ENCODE data around the gene PXDN.

PXDN gene

GRCh38 chr2:1586923-1587840 is 157.1 kb downstream of the PXDN start:
- DNase-seq (ENCODE audit: low read depth in 1 of 2, low spot score in 1 of 2), result no peak

DNA sequence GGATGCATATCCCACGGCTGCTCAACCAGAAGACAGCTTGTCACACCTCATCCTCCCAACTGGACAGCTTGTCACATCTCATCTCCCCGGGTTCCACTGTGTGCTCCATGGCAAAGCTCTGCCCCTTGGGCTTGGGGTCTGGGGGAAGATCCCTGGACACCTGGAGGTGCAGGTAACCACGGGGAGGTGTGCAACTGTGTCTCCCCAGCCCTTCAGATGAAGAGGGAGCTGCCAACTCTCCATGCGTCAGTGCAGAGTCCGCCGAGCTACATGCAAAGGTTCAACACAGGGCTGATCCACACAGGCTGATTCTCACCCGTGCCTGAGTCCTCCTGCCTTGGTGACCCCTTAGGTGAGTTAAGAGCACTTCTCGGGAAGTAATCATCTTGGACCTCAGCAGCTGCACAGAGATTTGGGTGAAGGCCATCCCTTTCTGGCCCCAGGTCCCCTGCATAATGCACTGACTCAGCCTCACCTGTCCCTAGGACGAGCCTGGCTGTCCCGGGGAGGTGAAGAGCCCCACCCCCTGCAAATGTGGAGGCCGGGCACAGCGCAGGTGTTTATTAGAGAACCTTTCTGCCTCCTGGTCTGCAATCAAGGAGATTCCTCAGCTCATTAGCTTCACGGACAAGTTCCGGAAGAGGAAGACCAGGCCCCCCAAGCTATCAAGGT is 157.9 kb downstream of the PXDN start:
- DNase-seq (ENCODE audit: low read depth in 1 of 2, low spot score in 1 of 2), result no peak

- DNase-seq (ENCODE audit: low read depth in 1 of 2, low spot score in 1 of 2), result no peak
Observed at GRCh38 chr2:1585635-1586034, 158.7 kb downstream of the PXDN start.

- DNase-seq (ENCODE audit: low read depth in 1 of 2, low spot score in 1 of 2), result no peak
Observed at GRCh38 chr2:1584691-1585485, 159.4 kb downstream of the PXDN start.

DNA sequence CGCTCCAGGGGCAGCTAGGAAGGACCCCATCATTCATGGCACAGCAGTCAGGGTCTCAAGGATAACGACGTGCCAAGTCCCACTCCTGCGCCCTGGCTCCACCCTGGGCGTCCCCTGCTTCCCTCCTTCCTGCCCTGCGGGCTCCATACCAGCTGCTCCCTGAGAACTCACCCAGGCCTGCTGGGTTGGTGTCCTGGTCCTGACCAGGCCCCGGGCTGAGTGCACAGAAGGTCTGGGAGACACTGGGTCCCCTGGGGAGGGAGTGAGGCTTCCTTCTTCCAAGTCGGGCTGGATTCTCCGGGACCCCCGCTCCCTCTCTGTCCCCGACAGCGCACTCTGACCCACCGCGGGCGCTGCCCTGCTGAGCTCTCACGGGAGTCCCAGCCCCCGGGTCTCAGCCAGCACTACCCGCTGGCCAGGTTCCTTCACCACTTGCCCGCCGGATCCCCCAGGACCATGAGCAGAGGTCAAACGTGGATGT is 160.2 kb downstream of the PXDN start:
- no peak for DNase-seq (ENCODE audit: low read depth in 1 of 2, low spot score in 1 of 2)

DNA sequence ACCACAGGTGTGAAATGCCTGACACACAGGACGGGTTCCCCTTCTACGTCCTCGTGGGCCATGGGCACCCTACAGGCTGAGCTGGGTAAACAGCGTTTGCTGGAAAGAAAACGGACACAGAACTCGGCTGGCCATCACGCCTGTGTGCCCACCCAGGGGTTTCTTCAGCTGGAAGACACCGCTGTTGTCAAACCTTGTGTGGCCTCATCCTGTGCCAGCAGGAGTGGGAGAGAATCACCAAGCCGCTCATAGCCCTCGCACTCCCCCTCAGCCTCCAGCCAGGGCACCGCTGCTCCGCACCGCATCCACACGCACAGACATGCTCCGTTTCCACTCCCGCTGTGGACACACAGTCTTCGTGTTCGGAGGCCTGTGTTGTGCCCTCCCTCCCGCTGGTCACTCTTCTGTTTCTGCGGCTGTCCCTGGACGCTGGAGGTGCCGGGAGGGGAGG is 161.4 kb downstream of the PXDN start:
- DNase-seq (ENCODE audit: low read depth in 1 of 2, low spot score in 1 of 2), result no peak

DNA sequence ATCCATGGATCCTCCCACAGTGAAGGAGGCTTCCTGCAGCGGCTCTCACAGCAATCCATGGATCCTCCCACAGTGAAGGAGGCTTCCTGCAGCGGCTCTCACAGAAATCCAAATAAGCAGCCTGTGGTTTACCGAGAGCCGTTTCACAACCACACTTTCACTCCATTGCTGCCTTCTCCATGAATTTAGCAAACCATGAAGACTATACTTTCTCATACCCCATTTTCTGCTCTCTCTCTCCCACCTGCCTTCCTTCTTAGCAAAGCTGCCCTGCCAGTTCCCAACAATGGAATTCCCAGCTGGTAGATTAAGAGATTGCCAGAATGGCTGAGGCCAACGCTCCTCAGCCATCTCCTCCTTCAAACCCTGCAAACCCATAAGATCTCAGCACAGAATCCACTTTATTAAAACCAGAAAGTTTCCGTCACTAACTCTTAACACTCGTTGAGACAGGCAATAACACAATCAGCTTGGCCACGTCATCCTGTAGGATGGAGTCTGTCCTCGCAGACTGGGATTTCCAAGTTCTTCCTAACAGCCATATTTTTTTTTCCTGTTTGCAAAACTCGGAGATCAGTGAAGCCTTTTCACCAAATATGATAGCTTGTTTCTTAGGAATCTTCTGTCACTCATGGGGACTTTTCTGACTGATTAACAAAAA is 162.2 kb downstream of the PXDN start:
- DNase-seq (ENCODE audit: low read depth in 1 of 2, low spot score in 1 of 2), result no peak
